CD4-positive, alpha-beta T cell treated with Interferon gamma for 1 hour (primary cell): ENCODE data around the gene TMEM86B.
"Not testable (repeated sequence)": the region's sequence is repeated elsewhere in the genome, so short reads cannot be mapped to it uniquely, and the experiment has no call there.

Source experiments
- DNase-seq: peaks from one replicate; pipeline ENCODE4 v3.0.0-alpha.2; 2020

The TMEM86B gene

DNA sequence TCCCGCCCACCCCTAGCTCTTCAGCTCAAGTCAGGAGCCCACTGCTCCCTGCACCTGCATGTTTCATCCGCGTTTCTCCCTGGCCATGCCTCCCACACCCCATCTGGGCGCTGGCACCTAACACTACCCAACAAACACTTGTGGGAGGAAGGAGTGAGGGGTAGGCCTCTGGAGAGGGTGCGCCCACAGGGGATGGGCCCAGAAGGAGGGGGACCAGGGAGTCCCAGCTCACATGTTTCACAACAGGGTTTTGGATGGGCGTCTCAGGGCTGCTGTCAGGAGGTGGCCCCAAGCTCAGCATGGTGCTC lies 12.1 kb upstream of the TMEM86B start:
- no peak for DNase-seq

DNA sequence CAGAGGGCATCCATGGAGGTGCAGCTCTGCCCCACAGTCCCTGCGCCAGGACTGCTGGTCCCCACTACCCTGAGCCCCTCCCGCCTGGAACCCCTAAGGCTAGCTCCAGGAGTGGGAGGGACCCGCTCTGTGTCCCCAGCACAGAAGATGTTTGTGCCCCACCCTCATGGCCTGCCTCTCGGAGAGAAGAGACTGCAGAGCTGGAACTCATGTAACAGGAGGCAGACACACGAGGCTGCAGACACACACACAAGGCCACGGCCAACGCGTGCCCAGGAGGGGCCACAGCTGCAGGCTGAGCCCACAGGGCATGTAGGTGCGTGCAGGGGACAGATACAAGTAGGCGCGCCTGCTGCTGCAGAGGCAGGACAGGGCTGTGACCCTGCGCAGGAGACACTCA lies 10.4 kb upstream of the TMEM86B start:
- DNase-seq = no peak

DNA sequence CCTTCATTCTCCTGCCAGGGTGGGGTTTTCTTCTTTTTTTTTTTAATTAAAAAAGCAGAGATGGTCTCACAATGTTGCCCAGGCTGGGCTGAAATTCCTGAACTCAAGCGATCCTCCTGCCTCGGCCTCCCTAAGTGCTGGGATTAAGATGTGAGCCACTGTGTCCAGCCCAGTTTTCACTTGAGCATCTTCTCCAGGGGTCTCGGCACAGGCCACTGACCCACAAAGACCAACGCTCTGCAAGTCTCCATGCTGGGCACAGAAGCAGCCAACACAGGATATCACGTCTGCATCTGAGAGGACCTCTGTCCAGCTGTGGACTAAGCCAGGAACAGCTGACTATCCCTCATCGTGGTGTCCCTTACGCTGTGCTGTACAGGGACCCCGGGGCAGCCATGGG lies 9.5 kb upstream of the TMEM86B start:
- DNase-seq = no peak

DNA sequence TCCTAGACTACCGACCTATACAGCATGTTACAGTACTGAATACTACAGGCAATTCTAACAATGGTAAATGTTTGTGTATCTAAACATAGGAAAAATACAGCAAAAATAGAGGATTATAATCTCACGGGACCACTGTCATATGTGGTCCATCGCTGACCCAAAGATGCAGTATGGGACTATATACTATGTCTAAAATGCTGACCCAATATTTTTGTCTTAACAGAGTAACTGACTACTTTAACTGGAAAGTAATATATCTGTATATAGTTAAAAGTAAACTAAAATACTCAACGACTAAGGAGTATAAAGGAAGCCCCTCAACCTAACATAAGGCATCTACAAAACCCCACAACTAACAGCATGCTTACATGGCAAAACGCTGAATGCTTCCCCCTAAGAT lies 4.4 kb upstream of the TMEM86B start:
- DNase-seq = no peak

GRCh38 chr19:55232286-55232602 lies 3.7 kb upstream of the TMEM86B start:
- no peak for DNase-seq

DNA sequence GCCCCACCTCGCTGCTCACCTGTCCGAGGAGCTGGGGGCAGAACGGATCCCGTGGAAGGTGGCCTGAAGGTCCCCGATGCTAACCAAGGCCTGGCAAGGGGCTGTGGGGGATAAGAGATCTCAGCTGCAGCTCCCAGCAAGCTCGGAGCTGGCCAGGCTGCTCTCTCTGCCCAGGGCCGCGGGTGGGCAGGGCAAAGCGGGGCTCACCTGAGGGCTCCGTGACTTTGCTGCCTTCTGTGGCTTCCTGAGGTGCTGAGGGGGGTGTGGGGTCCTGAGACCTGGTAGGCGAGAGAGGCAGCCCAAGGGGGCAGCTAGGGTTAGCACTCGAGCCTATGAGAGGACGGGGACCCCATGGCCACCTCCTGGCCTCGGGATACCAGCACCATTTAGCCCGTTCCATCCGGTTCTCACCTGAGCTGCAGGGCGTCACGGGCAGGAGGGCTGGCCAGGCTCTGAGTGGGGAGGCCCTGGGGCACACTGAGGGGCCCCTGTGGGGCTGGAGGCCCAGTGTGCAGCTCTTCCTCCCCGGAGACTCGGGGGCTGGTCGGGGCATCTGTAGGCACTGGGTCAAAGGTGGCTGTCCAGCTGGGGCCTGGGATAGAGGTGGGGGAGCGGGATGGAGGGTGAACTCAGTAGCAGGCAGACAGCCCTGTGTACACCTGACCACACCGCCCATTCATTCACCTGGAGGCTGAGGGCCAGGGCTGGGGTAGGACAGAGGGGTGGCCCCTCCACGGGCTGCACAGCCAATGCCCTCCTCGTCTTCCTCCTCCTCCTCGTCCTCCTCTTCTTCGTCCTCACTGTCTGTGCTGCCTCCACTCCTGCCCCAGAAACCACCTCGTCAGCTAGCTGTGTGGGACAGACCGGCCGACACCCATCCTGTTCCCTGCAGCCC lies 3.1 kb upstream of the TMEM86B start:
- no peak for DNase-seq

GRCh38 chr19:55230780-55231179 lies 2.2 kb upstream of the TMEM86B start:
- no peak for DNase-seq

GRCh38 chr19:55230329-55230728 lies 1.8 kb upstream of the TMEM86B start:
- no peak for DNase-seq

DNA sequence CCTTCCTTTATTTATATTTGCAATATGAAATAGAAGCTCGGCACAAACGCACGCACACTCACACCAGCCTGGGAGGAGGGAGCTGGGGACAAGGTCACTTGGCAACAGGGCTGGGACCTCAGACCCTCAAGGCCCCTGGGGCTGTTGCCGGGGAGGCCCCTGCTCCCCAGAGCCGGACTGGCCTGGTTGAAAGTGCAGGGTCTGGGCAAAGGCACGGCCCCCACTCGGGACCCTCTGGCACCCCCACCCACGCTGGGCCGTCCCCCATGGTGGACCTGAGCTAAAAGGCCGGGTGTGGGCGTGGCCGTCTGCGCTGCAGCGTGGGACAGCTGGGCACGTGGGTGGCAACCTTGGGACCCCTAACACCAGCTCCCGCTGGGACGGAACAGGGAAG lies 1.2 kb upstream of the TMEM86B start:
- no peak for DNase-seq

DNA sequence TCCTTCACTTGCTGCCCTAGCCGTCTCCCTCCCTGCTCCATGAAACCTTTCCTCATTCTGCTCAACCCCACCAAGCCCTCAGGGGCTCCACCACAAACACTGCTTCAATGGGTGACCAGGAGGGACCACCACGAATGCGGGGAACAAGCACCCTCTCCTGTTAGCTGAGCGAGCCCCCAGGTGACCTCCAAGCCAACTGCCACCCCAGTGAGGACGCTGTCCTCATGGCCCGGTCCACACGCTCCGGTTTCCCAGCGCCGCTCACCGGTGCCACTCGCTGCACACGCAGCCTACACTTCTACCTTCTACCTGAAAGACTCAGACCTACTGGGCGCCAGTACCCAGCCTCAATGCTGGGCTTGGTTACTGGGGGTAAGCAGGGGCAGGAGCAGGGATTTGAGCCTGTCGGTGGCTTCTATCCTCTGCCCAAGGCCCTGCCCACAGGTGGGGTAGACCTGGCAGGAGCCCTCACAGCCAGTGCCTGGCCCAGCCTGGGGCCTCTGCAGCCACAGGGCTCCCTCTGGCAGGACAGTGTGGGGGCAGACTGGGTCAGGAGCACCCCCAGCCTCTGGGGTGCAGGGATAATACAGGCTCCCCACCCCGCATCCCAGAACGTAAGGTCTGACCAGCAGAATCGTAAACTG lies 704 bp upstream of the TMEM86B start:
- no peak for DNase-seq

GRCh38 chr19:55228015-55228391 lies 560 bp downstream of the TMEM86B start:
- DNase-seq = no peak

DNA sequence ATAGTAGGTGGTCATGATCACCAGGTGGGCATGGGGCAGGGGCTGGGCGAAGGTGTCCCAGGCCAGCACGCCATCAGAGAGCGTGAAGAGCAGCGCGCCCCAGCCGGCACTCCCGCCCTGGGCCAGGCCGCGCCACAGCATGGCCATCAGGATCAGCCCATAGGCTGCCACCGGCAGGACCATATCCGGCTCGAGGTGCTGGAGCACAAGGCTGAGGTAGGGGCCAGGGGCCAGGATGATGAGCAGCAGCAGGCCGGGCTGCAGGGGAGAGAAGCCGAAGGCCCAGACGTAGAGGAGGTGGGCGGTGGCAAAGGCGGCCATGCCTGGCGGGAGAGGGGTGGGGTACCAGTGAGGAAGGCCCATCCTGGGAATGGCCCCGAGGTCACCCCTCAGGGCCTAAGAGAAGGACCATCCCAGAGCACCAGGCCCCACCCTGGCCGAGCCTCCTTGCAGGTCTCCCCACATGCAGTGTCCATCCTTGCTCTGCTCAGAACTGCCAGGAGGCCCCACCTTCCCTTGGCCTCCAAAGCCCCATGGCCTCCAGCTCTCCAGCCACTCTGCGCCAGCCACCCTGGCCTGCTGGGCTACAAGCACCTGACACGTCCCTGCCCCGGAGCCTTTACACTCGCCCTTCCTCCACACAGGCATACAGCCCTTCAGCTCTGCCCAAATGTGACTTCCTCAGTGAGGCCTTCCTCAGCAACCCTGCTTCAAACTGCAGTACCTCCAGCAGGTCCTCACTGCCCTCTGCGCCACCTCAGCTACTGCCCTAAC lies 1.1 kb downstream of the TMEM86B start:
- no peak for DNase-seq

GRCh38 chr19:55226788-55227187 lies 1.8 kb downstream of the TMEM86B start:
- DNase-seq = no peak

- DNase-seq = no peak
Measured at GRCh38 chr19:55226273-55226672, 2.3 kb downstream of the TMEM86B start.

GRCh38 chr19:55225415-55225958 lies 3.1 kb downstream of the TMEM86B start:
- no peak for DNase-seq

DNA sequence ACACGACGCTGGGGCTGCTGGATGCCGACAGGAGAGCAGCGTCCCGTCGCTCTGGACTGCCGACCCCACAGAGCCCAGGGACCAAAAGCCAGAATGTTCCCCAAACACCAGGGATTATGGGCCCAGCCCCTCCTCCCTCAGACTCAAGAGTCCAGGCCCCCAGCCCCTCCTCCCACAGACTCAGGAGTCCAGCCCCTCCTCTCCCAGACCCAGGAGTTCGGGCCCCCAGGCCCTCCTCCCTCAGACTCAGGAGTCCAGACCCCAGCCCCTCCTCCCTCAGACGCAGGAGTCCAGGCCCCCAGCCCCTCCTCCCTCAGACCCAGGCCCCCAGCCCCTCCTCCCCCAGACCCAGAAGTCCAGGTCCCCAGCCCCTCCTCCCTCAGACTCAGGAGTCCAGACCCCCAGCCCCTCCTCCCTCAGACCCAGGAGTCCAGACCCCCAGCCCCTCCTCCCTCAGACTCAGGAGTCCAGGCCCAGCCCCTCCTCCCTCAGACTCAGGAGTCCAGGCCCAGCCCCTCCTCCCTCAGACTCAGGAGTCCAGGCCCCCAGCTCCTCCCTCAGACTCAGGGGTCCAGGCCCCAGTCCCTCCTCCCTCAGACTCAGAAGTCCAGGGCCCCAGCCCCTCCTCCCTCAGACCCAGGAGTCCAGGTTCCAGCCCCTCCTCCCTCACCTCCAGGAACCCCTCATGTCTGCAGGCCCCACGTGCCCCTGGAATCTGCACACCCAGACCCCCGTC lies 3.7 kb downstream of the TMEM86B start:
- DNase-seq = not testable (repeated sequence)

GRCh38 chr19:55224038-55224665 lies 4.4 kb downstream of the TMEM86B start:
- no peak for DNase-seq

- DNase-seq = no peak
Measured at GRCh38 chr19:55223291-55224037, 5.1 kb downstream of the TMEM86B start.

DNA sequence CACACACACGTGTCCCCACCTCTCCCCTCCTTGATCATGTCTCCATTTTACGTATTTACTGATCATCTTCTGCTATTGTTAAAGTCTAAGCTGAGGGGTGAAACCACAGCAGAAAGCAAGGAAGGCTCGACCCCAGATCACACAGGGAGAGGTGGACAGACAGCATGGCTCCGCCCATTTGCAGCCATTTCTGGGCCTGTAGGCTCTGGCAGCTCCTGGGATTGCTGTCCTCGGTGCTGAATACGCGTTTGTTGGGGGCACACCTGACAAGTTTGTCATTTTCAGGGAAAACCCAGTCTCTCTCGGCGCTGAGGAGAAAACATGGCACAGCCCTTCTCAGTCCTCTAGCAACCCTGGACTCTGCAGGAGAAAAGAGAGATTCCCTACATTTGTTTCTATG lies 8.0 kb downstream of the TMEM86B start:
- no peak for DNase-seq

DNA sequence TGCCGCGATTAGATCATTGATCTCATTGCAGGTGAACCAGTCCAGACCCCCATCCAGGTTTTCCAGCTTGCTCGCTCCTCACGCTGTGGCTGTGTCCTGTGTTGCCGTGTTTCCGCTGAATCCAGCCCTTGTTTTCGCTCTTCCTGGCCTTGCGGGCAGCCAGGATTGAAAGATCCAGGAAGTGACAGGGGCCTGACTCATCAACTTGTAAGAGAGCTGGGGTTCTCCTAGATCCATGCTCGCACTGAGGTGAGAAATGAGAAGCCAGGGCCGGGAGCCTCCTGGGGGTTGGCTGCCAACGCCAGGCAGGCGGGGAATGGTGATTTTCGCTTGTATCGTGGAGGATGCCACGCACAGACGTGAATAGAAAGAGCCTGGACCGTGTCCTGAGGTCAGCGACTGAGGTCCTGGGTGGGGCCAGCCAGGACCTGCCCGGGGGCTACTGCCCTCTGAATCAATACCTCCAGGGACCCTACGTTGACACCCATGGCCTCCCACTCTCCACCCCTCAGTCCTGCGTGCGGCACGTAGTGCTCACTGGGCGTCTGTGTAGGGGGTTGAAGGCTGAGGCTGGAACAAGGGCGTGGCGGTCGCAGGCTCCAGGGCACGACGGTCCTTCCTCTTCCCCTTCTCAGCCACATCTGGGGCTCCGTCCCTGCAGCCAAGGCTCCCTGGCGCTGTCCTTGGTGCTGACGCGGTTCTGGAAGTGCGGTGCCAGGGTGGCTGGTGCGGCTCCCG lies 11.9 kb downstream of the TMEM86B start:
- peak; percentile 60 for DNase-seq

DNA sequence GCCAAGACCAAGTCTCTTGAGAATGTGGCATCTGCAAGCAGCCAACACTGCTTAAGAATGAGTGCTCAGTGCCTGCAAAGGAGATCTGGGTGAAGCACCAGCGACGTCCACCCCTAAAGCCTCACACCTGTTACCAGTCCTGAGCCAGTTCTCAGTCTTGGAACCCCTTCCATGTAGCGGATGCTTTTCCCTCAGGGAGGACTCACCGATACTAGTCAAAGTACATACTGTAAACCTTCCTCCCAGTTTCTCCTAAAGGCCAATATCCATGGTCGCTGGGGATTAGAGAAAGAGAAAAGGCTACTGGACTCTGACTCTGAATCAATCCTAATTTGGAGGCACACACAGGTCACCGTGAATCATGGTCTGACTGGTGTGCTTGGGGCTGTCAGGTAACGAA lies 15.0 kb downstream of the TMEM86B start:
- DNase-seq = no peak
